ENCODE results near the gene GPR63.

The GPR63 gene

GRCh38 chr6:96811136-96811535, 26.1 kb downstream of the GPR63 start:
- H3K4me3 ChIP-seq (ENCODE audit: low read depth, low read length), result no peak overlapping the region
- TF ChIP-seq MYC (IDR thresholded peaks at IDR 0.05; ENCODE audit: low read depth, low read length), result no peak
- TF ChIP-seq, protein P1, sequence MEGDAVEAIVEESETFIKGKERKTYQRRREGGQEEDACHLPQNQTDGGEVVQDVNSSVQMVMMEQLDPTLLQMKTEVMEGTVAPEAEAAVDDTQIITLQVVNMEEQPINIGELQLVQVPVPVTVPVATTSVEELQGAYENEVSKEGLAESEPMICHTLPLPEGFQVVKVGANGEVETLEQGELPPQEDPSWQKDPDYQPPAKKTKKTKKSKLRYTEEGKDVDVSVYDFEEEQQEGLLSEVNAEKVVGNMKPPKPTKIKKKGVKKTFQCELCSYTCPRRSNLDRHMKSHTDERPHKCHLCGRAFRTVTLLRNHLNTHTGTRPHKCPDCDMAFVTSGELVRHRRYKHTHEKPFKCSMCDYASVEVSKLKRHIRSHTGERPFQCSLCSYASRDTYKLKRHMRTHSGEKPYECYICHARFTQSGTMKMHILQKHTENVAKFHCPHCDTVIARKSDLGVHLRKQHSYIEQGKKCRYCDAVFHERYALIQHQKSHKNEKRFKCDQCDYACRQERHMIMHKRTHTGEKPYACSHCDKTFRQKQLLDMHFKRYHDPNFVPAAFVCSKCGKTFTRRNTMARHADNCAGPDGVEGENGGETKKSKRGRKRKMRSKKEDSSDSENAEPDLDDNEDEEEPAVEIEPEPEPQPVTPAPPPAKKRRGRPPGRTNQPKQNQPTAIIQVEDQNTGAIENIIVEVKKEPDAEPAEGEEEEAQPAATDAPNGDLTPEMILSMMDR (IDR thresholded peaks at IDR 0.05; ENCODE audit: low read depth, low read length), result no peak
- TF ChIP-seq POLR2A (IDR thresholded peaks at IDR 0.05; ENCODE audit: extremely low read depth, insufficient read length), result no peak
- no peak for DNase-seq (ENCODE audit: low read depth)

DNA sequence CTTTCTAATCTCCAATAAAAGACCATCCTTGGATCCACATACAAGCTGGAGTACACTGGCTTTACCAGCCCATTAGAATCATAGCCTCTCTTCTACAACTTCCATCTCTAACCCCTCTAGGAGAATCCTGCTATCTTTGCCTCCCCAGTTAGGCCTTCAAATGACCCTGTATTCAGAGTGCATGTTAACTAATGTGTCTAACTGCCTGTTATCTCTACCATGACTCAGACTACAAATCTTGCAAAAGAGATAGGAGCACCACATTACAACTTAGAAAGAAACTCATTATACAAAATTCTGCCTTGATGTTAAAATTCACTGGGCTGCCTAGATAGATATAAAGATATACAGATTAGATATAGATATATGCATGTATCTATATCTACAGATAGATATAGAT, 28.2 kb downstream of the GPR63 start:
- no peak for TF ChIP-seq POLR2A (IDR thresholded peaks at IDR 0.05; ENCODE audit: extremely low read depth, insufficient read length)
- TF ChIP-seq MYC (IDR thresholded peaks at IDR 0.05; ENCODE audit: low read depth, low read length), result no peak
- TF ChIP-seq MAX (IDR thresholded peaks at IDR 0.05; ENCODE audit: low read depth, low read length), result no peak
- TF ChIP-seq, protein P1 (IDR thresholded peaks at IDR 0.05; ENCODE audit: low read depth, low read length), result no peak
- no peak overlapping the region for H3K4me3 ChIP-seq (ENCODE audit: low read depth, low read length)
- DNase-seq (ENCODE audit: low read depth), result no peak

DNA sequence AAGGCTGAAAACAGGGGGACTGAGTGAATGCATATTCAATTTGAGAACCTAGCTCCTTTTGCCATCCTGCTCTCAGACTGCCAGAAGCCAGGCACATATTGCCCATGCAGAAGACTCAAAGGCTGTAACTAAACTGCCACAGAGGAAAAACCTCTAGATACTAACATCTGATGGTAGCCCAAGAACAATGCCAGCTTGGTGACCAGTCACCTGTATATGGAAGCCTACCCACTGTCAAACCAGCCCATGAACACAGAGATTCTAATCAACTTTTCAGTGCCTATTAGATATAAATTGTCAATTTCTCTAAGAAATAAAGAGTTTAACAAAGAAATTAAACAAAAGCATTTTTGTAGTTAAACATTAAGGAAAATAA, 34.2 kb downstream of the GPR63 start:
- TF ChIP-seq MAX (IDR thresholded peaks at IDR 0.05; ENCODE audit: low read depth, low read length) (no peak), POLR2A (IDR thresholded peaks at IDR 0.05; ENCODE audit: extremely low read depth, insufficient read length) (no peak), MYC (IDR thresholded peaks at IDR 0.05; ENCODE audit: low read depth, low read length) (no peak)
- TF ChIP-seq, protein P1 (IDR thresholded peaks at IDR 0.05; ENCODE audit: low read depth, low read length), result no peak
- H3K4me3 ChIP-seq (ENCODE audit: low read depth, low read length), result no peak overlapping the region

DNA sequence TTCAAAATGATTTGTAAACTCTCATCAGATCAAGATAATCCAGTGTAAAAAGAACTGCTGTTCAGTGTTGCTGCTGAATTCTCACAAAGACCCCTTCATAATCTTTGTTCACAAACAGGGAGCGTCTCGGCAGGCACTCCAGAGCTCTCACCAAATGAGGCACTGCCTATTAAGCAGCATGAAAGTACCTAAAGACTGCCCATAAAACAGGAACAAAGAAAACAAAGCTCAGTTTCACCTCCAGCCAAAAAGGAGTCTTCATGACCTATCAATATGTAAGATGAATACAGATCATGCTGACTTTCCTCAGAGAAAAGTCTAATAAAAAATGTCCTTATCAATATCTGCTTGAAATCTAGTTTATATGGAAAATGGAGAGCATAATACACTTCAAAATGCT, 41.8 kb downstream of the GPR63 start:
- H3K4me3 ChIP-seq (ENCODE audit: low read depth, low read length), result no peak overlapping the region
- TF ChIP-seq, protein P1 (IDR thresholded peaks at IDR 0.05; ENCODE audit: low read depth, low read length), result no peak
- TF ChIP-seq MAX (IDR thresholded peaks at IDR 0.05; ENCODE audit: low read depth, low read length), result no peak
- no peak for TF ChIP-seq POLR2A (IDR thresholded peaks at IDR 0.05; ENCODE audit: extremely low read depth, insufficient read length)
- TF ChIP-seq MYC (IDR thresholded peaks at IDR 0.05; ENCODE audit: low read depth, low read length), result no peak
- DNase-seq (ENCODE audit: low read depth), result no peak

More for the DNA sequence above, 34.2 kb downstream of the GPR63 start:
- no peak for DNase-seq (ENCODE audit: low read depth)

- TF ChIP-seq MYC (IDR thresholded peaks at IDR 0.05; ENCODE audit: low read depth, low read length) (no peak), POLR2A (IDR thresholded peaks at IDR 0.05; ENCODE audit: extremely low read depth, insufficient read length) (no peak), MAX (IDR thresholded peaks at IDR 0.05; ENCODE audit: low read depth, low read length) (no peak)
- TF ChIP-seq, protein P1 (IDR thresholded peaks at IDR 0.05; ENCODE audit: low read depth, low read length), result no peak
- H3K4me3 ChIP-seq (ENCODE audit: low read depth, low read length), result no peak overlapping the region
- DNase-seq (ENCODE audit: low read depth), result no peak
These were observed 42.3 kb downstream of the GPR63 start for GRCh38 chr6:96794980-96795379.

DNA sequence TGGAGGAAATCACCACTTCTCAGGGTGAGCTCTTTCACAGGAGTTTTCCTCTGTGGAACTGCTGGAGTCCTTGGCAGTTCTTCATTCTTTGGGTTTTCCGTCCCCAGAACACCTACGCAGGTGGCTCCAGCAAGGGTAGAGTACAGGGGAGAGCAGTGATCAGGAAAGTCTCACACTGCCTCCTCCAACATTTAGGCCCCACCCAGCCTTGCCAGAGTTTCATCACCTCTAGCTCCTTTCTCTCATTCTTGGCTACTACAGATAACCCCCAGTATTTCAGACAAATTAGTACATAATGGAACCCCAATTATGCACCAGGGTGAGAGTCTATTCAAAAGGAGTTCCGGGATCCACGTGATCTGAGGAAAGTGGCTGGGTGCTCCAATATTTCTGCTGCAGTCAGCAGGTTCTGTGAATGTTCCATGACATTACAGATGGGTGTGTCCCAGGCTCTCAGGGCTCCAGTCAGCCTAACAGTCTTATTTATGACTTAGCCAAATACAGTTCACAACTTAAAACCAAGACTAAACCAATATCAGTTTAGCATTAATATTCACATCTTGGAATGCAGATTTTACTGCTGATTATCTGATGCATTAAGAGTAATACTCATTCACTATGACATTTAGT, 44.6 kb downstream of the GPR63 start:
- no peak for DNase-seq (ENCODE audit: low read depth)
- TF ChIP-seq, protein P1 (IDR thresholded peaks at IDR 0.05; ENCODE audit: low read depth, low read length), result no peak
- TF ChIP-seq POLR2A (IDR thresholded peaks at IDR 0.05; ENCODE audit: extremely low read depth, insufficient read length) (no peak), MYC (IDR thresholded peaks at IDR 0.05; ENCODE audit: low read depth, low read length) (no peak), MAX (IDR thresholded peaks at IDR 0.05; ENCODE audit: low read depth, low read length) (no peak)
- no peak overlapping the region for H3K4me3 ChIP-seq (ENCODE audit: low read depth, low read length)

Data from NB4 (cell line).